ENCODE measurements around the gene KCNH2.
"Not testable (repeated sequence)": the region's sequence is repeated elsewhere in the genome, so short reads cannot be mapped to it uniquely, and the experiment has no call there.

Gene KCNH2

GRCh38 chr7:150978126-150978789, at the start of gene KCNH2:
Gene KCNH2 (minus strand): TSS chr7:150978321. CDS start chr7:150977913, 408 bp downstream.
- no peak for DNase-seq (ENCODE audit: insufficient read length, low spot score)
- no peak for FAIRE-seq

GRCh38 chr7:151027728-151028130, 49.6 kb upstream of the KCNH2 start:
- DNase-seq (ENCODE audit: insufficient read length, low spot score); FAIRE-seq: not testable (repeated sequence)

- DNase-seq (ENCODE audit: insufficient read length, low spot score); FAIRE-seq: not testable (repeated sequence)
Observed at GRCh38 chr7:151026771-151027727, 48.9 kb upstream of the KCNH2 start.

- FAIRE-seq (no peak), DNase-seq (ENCODE audit: insufficient read length, low spot score) (no peak)
Observed at GRCh38 chr7:151025924-151026671, 48.0 kb upstream of the KCNH2 start.

GRCh38 chr7:151024435-151025056, 46.4 kb upstream of the KCNH2 start, which contains the start of gene ATG9B:
Gene ATG9B (minus strand): TSS chr7:151024494. CDS start chr7:151024423, 71 bp downstream.
- DNase-seq (ENCODE audit: insufficient read length, low spot score), result no peak
- no peak for FAIRE-seq

GRCh38 chr7:151023232-151023631, 45.1 kb upstream of the KCNH2 start:
- FAIRE-seq (no peak), DNase-seq (ENCODE audit: insufficient read length, low spot score) (no peak)

GRCh38 chr7:151020231-151020630, 42.1 kb upstream of the KCNH2 start:
- FAIRE-seq (no peak), DNase-seq (ENCODE audit: insufficient read length, low spot score) (no peak)

GRCh38 chr7:151019130-151019447, 41.0 kb upstream of the KCNH2 start:
- DNase-seq (ENCODE audit: insufficient read length, low spot score) (no peak), FAIRE-seq (no peak)

GRCh38 chr7:151018421-151019129, 40.5 kb upstream of the KCNH2 start:
- FAIRE-seq (no peak), DNase-seq (ENCODE audit: insufficient read length, low spot score) (no peak)

GRCh38 chr7:151017953-151018420, 39.9 kb upstream of the KCNH2 start:
- DNase-seq (ENCODE audit: insufficient read length, low spot score), result peak; percentile 80
- no peak for FAIRE-seq

GRCh38 chr7:151017370-151017952, 39.3 kb upstream of the KCNH2 start:
- no peak for DNase-seq (ENCODE audit: insufficient read length, low spot score)
- FAIRE-seq, result no peak

GRCh38 chr7:151016942-151017341, 38.8 kb upstream of the KCNH2 start:
- DNase-seq (ENCODE audit: insufficient read length, low spot score) (no peak), FAIRE-seq (no peak)

- FAIRE-seq, result no peak
Observed at GRCh38 chr7:151016505-151016904, 38.4 kb upstream of the KCNH2 start.

GRCh38 chr7:151015967-151016366, 37.8 kb upstream of the KCNH2 start:
- FAIRE-seq, result no peak
- DNase-seq (ENCODE audit: insufficient read length, low spot score), result no peak

More at GRCh38 chr7:151016505-151016904, 38.4 kb upstream of the KCNH2 start:
- no peak for DNase-seq (ENCODE audit: insufficient read length, low spot score)

GRCh38 chr7:151014950-151015349, 36.8 kb upstream of the KCNH2 start:
- FAIRE-seq, result no peak

GRCh38 chr7:151013733-151014497, 35.8 kb upstream of the KCNH2 start:
- FAIRE-seq (peak; percentile 58), DNase-seq (ENCODE audit: insufficient read length, low spot score) (peak; percentile 84)

More at GRCh38 chr7:151014950-151015349, 36.8 kb upstream of the KCNH2 start:
- DNase-seq (ENCODE audit: insufficient read length, low spot score), result no peak

GRCh38 chr7:151013356-151013732, 35.2 kb upstream of the KCNH2 start:
- DNase-seq (ENCODE audit: insufficient read length, low spot score) (no peak), FAIRE-seq (no peak)

GRCh38 chr7:151012911-151013347, 34.8 kb upstream of the KCNH2 start:
- DNase-seq (ENCODE audit: insufficient read length, low spot score) (no peak), FAIRE-seq (no peak)

Measured in GM19239 (cell line).